Iris pigment epithelial cell (primary cell): ENCODE measurements around the gene PIAS2.
"Not testable (repeated sequence)": the region's sequence is repeated elsewhere in the genome, so short reads cannot be mapped to it uniquely, and the experiment has no call there.

ENCODE experiments used
- DNase-seq: peaks from one replicate; pipeline ENCODE4 v3.0.0-alpha.2; 2011; ENCODE audit warnings: low read depth

The PIAS2 gene, protein sequence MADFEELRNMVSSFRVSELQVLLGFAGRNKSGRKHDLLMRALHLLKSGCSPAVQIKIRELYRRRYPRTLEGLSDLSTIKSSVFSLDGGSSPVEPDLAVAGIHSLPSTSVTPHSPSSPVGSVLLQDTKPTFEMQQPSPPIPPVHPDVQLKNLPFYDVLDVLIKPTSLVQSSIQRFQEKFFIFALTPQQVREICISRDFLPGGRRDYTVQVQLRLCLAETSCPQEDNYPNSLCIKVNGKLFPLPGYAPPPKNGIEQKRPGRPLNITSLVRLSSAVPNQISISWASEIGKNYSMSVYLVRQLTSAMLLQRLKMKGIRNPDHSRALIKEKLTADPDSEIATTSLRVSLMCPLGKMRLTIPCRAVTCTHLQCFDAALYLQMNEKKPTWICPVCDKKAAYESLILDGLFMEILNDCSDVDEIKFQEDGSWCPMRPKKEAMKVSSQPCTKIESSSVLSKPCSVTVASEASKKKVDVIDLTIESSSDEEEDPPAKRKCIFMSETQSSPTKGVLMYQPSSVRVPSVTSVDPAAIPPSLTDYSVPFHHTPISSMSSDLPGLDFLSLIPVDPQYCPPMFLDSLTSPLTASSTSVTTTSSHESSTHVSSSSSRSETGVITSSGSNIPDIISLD

GRCh38 chr18:46917108-46917802, at the start of gene PIAS2, which contains the start of gene KATNAL2:
PIAS2 (minus strand) TSS chr18:46917507; CDS start chr18:46917345, 162 bp downstream.
KATNAL2 (plus strand) TSS chr18:46917602; CDS start chr18:46946873, 29,271 bp downstream.
- peak; percentile 57 for DNase-seq

DNA sequence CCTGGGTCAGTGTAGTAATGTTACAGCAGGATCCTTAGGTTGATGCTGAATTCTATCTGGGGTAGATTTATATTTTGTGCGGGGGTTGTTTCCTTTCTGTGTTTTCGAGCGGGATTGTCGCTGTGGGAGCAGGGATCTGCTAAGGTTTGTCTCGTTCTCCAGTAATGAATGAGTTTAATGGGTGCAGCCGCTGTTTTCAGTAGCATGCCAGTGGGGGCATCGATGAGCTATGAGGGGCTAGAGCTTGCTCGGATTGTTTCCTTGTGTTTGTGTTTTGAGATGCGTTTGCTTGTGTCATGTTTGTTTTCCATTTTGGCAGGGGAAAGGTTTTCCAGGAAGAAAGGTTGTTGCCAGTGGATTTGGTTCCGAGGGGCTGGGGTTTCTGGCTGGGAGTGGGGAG, 49.0 kb upstream of the PIAS2 start:
- DNase-seq = not testable (repeated sequence)

DNA sequence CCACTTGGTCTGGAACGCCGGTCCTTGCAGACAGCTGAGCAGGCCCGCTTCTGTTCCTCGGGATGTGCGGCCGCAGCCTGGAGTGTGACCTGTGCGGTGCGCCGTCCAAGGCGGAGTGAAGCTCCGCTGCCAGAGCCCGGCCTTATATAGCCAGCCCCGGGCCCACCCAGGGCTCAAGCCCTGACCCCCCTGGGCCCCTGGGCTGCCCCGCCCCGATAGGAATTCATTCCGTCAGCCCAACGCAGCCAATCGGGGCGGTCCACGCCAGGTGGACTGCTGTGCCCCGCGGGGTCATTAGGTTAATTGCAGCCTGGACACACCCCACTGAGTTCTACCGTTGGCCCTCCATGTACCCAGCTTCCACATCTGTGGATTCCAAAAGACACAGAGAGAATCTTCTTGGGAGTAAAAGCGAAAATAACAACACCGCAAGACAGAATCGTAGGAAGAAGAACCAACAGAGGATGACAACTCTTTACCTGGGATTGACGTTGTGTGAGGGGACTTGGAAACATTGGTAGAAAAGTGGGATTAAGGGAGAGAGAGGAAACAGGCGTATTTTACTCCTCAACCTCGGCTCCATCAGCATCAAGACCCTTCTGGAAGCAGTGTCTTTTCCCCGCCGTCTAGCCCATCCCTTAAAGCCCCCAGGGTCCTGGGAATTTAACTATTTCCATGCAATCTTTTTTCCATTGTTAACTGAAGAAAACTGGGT, 47.4 kb upstream of the PIAS2 start:
- not testable (repeated sequence) for DNase-seq

DNA sequence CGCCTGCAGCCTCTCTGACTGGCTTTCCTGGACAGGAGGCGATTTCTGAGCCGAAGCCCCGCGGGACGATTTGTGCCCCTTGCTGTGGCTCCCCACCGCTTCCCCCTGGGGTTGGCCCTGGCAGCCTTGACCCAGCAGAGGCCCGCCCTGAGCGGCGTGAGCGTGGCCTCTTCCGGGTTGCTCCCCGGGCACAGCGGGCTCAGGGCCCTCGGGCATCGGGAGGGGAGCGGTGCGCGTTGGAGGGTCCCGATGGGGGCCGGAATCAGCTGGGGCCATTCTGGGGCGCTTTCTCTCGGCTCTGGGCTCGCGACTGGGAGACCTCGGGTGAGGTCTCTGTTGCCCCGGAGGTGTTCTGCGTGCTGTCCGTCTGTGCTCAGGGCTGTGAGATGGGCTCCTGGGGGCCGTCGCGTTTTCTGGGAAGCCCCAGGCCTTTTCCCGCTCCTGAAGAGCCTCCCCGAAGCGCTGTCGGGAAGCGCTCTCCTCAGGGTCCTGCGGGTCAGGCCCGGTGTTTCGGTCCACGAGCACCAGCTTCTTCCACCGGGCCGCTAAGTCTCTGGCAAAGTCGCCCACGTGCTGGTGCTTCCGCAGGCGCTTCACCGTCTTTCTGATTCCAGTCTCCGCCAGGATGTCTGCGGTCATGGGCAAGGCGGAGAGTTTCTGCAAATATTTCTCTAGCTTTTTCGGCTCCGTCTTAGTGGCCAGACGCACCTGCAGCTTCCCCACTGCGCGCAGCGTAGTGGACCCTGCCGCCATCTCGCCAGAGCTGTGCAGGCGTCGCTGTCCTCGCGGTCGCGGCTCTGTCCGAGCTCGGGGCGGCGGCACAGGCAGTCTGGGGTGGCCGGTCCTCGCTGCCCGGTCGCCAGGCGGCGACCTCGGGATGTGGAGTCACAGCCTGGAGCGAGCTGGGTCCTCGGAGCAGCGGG, 46.6 kb upstream of the PIAS2 start:
- DNase-seq = not testable (repeated sequence)

- no peak for DNase-seq
These were observed 40.9 kb upstream of the PIAS2 start for GRCh38 chr18:46958209-46958608.

GRCh38 chr18:46953195-46953594, 35.9 kb upstream of the PIAS2 start:
- DNase-seq = no peak

DNA sequence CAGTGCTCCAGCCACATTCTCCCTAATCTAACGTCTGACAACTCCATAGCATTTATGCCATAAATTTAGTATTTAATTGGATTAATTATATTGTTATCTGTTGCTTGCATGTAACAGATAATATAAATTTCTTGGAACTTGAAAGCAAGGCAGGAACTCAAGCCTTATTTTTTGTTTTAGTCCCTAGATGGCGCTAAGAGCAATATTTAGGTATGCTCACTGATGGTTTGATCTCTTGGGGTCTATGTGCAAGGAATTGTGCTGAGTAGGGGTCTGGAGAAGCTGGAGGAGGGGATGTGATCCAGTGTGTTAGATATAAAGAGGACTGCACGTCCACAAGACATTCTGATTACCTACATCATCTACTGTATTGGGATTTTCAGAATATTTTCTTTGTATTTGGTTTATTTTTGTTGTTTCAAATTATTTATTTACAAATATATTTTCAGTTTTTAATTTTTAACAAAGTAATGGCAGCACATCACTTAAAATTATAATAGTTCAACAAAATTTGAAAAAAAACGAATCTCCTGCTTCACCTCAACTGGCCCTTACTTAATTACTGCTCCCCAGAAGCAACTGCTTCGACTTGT, 32.9 kb upstream of the PIAS2 start:
- peak; percentile 28 for DNase-seq

- peak; percentile 95 for DNase-seq
These were observed 29.5 kb upstream of the PIAS2 start for GRCh38 chr18:46946656-46947282.

DNA sequence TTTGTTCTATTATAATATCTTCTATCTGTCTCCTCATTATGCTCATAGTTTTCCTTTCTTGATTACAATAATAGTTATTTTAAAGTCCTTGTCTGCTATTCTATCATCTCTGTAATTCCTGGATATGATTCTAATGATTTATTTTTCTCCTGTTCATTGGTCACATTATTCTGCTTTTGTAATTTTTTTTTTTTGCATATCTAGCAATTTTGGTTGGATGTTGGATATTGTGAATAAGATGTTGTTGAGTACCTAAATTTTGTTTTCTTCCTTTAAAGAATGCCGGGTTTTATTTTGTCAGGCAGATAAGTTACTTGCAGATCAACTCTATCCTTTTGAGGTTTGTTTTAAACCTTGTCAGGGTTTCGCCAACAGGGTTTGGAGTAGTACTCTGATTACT, 25.3 kb upstream of the PIAS2 start:
- DNase-seq = no peak

DNA sequence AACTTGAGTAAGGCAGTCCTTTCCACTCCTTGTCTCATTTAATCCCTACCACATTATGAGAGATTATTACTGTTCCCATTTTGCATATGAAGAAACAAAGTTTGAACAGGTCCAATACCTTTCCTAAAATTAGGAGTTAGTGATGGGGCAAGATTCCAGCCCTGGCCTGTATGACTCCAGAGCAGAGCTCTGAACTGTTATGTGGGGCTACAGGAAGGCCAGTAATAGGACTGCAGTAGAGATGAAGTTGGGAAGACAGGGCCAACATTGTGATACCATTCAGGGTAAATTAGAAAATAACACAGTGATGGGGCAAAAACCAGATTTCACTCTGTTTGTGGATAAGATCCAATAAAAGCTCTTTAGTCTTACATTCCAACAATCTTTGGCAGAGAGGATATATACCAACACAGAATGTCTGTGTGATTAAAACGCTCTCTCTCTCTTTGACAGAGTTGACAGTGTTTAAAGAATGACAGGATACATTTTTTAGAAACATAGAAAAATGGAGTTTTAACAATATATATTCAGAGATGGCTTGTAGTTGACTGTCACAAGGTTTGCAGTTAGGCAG, 22.8 kb upstream of the PIAS2 start:
- peak; percentile 1 for DNase-seq

DNA sequence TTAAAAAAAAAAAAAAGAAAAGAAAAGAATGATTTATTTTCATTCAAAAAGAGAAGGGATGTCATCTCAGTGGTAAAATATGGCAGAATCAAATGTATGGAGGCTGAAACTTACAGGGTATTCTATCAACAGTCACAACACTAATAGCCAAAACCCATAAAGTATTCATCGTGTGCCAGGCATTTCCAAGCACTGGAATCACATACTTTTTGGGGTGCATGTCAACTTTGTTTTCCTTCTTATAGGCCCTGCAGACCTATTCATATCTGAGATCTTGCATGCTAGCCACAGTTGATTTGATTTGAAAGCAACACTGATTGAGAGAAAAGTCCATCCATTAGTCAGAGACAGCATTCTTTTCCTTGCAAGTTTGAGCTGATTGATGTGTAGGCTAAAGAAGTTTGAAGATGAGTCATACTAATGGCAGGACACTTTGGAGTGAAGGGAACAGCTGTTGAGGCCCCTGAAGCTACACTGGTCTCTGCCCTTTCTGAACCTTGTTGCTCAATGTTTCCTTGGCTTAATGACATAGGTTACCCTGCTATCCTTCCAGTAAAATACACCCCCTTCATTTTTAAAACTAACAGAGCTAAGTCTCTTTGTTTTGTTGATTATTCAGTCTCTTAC, 22.1 kb upstream of the PIAS2 start:
- DNase-seq = peak; percentile 87

DNA sequence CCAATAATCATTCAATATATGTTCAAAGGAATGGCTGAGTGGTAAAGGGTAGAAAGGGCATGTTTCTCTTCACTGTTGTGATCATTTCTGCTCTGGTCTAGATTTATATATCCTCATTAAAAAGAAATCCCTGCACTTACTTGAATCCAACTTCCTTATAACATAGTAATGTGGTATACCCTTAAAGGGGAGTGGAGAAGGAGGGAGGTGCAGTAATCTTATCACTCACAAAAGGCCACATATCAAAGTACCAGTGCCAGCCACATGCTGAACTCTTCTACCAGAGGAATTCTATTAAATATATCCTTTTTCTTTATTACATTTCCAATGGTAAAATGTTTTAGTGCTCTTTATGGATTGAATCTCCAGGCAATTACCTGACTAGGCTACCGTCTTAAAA, 3.3 kb upstream of the PIAS2 start:
- DNase-seq = no peak

- no peak for DNase-seq
These were observed 2.8 kb upstream of the PIAS2 start for GRCh38 chr18:46920067-46920466.

DNA sequence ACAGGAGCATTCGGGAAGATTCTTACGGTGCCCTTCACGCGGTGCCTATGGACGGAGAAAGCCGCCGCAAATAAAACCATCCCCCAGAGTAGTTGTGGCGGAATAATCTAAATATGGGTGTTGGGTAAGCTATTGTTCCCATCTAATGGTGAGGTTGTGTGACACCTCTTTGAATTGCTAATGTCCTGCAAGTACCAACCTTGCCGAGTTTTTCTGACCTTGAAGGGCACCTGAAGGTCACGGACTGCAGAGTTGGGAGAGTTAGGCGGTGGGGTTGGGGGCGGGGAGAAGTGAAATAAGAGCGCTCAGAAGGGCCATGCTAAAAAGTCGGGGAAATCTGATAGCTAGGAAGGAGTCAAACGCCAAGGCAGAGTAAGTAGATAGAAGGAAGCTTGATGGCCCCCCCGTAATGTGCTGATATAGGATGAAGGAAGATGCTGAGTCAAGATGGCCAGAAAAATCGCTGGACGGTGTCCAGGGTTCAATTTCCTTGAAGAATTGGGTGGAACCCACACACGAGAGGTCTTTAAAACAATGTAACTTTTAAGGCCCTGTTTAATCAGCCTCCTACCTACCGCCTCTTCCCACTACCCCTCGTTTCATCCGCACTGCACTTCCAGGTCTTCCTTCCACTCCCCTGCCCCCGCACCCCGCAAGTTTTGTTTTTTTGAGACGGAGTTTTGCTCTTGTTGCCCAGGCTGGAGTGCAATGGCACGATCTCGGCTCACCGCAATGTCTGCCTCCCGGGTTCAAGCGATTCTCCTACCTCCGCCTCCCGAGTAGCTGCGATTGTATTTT, 695 bp upstream of the PIAS2 start:
- DNase-seq = peak; percentile 54

DNA sequence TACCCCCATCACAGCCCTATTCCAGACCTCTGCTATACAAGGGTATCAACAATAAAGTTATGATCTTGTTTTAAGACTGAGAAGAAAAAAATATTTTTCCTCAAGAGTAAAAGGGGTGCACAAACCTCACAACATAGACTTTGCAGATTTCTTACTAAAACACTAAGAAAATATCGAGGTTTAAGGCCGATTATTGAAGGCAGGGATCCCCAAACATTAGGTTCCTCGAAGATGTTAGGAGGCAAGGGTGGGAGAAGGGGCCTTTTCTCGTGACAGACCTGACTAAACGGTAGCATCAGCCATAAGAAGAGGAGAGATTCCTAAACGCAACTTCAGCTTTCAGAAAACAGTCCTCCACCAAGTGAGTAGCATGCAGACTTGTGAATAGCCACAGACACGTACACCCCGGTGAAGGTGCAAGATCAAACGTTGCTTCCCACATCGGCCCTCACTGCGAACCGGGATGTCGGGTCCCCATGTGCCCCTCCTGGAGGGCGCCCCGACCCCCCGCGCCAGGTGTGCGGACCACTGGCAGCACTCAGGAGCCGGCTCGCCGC, 678 bp downstream of the PIAS2 start:
- peak; percentile 41 for DNase-seq

- DNase-seq = peak; percentile 1
These were observed 1.3 kb downstream of the PIAS2 start for GRCh38 chr18:46915800-46916550.

- DNase-seq = no peak
These were observed 6.5 kb downstream of the PIAS2 start for GRCh38 chr18:46910856-46911255.
